COLO668 (cell line): Measurements from ENCODE around the gene NPHP1.
"Not testable (repeated sequence)": the region's sequence is repeated elsewhere in the genome, so short reads cannot be mapped to it uniquely, and the experiment has no call there.

Experiments
- DNase-seq: peaks from one replicate; lab custom pipeline; 2025; ENCODE audit not compliant: unreplicated experiment; lab: John Stamatoyannopoulos, UW

NPHP1 gene

DNA sequence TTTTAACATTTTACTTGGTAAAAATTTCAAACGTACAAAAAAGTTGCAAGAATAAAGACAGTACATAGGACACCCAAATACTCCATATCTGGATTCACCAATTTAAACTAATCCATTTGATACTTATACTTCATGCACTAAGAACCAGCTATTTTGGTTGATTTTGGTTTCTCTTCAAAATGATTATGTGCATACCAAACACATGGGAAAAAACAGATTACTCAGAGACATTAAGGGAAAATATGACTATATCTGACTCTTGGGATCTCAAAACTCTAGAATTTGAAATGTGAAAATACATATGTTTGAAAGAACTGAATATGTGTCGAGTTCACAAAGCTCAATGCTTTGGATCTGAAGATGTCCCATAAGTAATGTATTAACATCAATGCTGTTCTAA is 73.6 kb downstream of the NPHP1 start:
- no peak for DNase-seq

DNA sequence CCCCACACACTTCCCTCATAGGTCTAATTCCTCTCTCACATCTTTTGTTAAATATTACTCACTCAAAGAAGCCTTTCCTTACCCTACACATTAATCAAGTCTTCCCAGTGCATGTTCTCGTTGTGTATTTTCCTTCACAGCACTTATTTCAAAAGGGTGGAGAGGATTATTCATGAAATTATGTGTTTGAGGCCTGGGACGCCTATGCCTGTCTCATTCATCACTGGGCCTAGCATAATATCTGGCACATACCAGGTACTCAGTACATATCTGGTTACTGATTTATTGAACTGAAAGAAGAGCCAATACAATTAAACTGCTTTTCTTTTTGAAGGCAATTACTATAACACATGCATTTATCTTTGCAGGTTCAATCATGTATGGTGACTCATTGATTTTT is 74.1 kb downstream of the NPHP1 start:
- no peak for DNase-seq

DNA sequence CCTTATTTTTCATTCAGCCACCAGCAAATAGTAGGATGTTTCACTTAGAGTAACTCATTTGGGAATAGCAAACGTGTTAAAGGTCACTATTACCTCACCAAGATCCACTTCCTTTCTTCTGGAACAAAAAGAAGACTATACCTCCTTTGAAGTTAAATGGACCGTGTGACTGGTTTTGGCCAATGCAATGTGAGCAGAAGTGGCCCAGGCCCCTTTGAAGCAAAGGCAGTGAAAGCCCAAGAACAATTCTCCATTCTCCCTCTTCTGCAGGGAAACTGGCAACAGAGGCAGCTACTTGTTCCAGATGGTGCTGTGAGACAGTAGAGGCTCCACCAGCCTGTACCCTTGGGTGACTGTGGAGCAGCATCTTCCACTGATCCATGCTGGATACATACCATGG is 77.9 kb downstream of the NPHP1 start:
- DNase-seq = no peak

DNA sequence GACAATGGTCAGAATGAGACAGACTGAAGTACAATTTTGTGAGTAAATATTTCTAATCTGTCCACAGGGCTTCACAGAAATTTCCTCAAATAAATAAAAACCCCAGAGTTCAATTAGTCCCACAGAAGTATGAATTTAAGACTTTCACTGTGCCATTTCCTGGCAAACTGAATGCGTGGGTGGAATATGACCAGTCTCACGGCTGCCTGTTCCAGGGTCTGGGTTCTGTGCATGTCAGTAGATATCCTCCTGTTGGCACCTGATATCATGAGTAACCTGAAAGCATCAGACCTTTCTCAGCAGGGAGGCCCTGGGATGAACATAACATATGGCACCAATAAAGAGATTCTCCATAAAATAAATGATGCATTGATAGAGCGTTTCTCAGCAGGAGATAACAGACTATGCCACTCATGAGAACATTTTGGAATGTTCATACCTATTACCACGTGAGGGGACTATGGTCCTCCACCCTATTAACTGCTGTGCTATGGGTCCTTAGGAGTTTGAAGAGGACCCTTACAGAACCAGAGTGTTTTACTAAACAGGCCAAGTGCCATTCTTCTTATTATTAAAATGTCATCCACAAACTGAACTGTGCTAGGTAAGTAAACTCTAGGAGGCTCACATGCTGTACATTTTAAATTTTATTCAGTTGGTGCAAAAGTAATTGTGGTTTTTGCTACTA is 78.6 kb downstream of the NPHP1 start:
- DNase-seq = no peak

DNA sequence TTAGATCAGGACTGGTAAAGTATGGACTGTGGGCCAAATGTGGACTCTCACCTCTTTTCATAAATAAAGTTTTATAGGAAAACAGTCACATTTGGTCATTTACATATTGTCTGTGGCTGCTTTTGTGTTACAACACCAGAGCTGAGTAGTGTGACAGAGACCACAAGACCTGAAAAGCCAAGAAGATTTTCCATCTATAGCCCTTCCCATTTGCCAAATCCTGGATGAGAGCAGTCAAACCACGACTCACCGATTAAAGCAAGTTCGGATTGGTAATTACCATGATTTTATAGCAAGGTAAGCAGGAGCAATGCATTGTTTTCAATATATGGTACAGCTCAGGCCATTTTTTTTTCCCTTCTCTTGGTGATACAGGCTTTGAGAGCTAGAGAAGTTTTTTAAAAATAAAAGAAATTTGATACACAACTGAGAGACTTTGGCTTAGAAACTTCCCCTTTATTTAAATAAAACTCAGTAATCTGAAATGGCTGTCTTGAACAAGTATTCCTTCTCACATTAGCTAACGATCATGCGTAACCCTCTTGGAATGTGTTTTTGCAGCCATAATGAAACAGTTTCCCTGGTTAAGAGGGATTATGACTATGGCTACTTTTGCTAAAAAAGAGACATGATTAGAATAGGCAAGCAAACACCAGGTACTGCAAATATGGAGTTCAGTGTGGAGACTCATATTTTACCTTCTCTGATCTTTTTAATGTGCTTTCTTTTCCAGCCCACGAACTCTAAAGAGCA is 79.7 kb downstream of the NPHP1 start:
- no peak for DNase-seq

DNA sequence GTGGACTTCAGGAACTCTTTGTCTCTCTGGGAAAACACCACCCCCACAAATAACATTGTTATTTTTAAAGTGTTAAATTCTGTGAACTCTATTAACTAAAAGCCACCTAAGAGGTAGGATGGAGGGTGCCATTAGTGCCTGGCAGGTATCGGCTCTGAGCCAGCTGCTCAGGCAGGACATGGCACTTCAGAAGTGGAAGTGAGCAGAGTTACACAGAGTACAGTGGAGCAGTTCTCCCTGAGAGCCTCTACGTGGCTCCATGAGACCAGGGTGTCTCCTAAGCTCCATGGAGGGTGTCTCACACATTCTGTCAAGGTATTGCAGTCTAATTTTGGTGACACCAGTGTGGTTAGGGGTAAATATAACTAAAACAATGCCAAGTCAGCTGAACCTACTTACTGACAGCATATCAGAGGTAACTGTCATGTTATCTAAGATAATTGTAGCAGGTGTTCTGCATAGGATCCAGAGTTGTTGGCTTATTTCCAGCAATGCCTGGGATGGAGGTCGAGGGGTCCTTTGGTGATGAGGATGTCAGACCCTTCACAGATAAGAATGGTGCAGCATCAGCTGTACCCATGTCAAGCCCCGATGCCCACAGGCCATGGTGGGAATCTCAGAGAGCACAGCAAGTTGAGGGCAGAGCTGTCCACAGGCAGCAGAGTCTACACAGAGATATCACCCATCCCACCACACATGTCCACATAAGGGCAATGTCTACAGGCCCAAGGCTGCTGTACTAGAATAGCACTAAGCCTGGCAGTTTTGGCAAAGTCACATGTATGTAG is 80.6 kb downstream of the NPHP1 start:
- no peak for DNase-seq

DNA sequence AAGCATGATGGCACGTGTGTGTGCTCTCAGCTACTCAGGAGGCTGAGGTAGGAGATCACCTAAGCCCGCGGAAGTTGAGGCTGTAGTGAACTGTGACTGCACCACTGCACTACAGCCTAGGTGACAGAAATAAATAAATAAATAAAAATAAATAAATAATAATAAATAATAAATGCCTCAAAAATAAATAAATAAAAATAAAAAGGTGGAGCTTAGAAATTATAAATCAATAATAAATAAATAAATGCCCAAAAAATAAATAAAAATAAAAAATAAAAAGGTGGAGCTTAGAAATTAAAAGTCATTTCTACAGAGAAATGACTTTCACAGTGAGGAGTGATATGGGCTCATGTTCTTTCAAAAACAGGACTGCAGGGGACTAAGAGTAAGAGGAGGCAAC is 83.2 kb downstream of the NPHP1 start:
- no peak for DNase-seq

DNA sequence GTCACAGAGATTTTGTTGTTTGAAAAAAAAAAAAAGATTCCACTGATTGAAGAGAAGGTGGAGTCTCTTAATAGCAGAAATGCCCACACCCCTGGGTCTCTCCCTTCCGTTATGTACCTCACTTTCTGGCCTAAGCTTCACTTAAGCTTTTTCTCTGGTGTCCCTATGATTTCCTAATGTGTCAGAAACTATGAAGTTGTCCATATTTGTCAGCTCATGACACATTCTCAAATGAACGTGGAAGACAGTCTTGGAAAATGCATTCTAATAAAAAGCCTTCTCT is 83.8 kb downstream of the NPHP1 start:
- DNase-seq = no peak

DNA sequence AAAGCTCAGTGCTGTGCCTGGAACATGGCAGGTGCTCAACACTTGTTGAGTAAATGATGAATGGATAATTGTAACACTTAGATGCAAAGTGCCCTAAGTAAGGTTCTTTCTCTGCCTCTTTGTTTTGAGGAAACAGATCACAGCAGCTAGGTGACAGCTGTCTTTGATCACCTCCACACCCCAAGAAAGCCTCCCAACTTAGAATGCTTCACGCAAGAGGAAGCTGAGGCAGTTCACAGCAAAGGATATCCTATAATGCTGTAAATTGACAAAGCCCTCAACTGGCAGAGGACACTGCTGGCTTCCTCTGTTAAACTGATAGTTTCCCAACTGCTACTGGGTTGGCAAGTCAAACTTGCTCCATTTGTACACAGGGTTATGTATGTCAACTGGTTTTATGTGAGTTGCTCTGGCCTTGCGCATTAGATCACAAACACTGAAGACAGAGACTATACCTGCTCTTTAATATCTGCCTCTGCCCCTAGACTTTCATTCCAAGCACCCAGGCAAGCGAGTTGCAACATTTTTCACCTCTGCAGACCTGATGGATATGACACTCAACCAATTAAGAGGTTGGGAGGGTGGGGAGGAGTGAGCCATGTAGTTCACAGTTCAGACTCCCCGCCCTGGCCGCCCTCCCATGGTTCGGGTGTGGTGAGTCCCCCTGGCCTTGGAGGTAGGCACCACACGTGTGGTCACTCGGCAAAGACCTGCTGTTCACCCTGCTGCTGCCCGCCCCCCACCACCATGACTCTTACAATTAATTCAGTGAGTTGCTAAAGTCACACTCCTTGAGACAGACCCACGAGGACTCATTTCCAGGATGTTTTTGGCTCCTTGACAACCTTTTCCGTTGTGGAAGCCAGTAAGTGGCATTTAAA is 84.4 kb downstream of the NPHP1 start:
- DNase-seq = no peak

DNA sequence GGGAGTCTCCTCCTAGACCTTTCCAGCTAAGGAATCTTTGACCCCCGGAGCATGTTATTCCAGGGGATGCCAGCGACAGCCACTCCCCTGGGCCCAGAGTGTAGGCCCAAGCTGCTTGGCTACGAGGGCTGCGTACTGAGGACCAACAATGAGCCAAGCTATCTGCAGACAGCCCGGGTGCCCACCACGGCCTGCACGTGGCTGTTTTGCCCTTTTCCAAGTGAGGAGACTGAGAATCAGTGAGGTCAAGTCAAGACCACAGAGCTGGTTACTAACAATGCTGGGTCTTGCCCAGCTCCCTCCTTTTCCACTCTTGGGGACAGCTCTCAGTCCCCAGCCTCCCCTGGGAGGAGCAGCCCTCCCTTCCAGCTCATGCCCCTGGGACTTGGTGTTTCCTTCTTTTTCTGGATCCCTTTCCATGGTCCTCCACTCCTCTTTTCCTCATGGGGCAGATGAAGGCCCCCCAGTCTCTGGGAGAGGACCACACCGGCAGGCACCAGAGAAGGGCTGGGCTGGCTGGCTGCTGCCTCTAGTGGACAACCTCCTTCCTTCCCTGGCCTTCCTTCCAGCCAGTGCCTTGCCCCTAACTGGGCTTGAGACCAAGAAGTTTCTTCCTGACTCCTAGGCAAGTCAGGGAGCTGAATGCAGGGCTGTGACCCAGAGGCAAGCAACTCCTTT is 88.6 kb downstream of the NPHP1 start:
- DNase-seq = peak; percentile 23

DNA sequence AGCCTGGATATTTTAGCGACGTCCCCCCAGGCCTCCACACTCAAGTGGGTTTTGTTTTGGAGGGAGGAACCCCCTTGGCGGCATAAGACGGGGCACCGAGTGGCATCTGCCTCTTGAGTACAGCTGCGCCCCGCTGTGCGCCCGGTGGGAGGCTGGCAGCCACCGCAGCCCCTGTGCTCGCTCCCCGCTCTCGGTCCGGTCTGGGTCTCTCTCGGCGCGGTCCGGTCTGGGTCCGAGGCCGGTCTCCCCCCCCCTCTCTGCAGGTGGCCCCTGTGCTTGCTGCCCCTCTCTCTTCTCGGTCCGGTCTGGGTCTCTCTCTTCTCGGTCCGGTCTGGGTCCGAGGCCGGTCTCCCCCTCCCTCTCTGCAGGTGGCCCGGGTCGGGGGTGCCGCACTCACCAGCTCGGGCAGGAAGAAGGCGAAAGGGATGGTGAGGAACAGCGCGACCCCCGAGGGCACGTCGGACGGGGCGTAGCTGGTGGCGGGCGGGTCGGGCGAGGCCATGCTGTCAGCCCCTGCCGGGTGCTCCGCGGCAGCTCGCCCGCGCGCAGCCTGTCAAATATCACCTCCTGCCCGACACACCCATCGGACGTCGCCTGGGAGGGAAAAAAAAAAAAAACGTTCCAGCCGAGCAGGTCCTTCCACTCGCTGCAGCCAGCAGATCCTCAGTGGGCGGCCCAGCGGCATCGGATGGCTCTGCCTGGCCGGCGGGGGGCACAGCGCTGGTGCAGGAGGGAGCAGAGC is 89.4 kb downstream of the NPHP1 start, which contains the start of gene MALL:
TSS of gene MALL (minus strand) at position 532 of the 742 bp plus-strand sequence. CDS start at position 502, 30 bp downstream.
- DNase-seq = peak; percentile 70

DNA sequence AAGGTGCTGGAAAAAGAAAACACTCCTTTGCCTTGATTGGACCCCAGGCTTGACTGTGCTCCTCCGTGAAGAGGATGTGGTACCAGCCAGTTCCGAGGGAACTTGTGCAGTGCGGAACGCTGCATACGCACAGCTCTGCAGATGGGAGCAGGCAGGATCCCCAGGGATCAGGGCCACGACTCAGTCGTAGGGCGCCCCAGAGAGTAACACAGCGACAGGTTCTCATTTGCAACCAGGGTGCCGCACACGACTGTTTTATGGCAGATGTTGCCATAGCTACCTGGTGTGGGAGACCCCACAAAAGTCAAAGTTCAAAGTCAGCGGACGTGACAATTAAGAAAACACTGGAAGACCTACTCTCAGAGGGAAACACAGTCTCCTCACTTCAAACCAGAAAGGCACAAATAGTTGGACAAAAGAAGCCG is 90.0 kb downstream of the NPHP1 start:
- peak; percentile 73 for DNase-seq

DNA sequence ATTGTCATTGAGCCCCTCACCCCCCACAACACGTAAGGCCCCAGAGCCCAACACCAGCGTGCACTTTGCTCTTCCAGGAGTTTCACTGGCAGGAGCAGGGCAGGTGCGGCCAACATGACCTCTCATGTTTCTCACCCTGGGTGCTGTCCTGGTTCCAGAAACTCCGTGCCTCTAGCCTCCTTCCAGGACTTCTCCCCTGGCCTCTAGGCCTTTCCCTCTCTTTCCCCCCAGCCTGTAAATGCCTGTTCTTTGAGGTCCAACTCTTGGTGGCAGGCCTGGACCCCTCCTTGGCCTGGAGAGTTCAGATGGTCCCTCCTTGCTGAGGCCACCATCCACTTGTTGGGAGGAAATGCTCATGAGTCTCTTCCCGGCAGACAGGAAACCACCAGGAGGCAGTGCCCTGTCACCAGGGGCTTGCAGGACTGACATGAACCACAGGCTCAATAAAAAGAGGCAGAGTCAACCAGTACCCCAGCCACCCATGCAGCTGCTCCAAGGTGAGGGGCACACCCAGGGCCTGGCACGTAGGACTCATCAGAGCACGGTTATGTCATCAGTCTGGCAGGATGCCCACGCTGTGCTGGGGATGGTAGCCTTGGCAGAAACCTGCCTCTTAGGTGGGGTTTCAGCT is 90.7 kb downstream of the NPHP1 start:
- peak; percentile 94 for DNase-seq

DNA sequence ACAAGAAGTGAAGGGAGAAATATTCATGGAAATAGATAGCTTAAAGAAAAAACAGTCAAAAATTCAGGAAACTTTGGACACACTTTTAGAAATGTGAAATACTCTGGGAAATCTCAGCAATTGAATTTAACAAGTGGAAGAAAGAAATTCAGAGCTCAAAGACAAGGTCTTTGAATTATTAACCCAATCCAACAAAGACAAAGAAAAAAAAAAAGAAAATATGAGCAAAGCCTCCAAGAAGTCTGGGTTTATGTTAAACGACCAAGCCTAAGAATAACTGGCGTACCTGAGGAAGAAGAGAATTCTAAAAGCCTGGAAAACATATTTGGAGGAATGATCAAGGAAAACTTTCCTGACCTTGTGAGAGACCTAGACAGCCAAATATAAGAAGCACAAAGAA is 96.5 kb downstream of the NPHP1 start:
- not testable (repeated sequence) for DNase-seq

DNA sequence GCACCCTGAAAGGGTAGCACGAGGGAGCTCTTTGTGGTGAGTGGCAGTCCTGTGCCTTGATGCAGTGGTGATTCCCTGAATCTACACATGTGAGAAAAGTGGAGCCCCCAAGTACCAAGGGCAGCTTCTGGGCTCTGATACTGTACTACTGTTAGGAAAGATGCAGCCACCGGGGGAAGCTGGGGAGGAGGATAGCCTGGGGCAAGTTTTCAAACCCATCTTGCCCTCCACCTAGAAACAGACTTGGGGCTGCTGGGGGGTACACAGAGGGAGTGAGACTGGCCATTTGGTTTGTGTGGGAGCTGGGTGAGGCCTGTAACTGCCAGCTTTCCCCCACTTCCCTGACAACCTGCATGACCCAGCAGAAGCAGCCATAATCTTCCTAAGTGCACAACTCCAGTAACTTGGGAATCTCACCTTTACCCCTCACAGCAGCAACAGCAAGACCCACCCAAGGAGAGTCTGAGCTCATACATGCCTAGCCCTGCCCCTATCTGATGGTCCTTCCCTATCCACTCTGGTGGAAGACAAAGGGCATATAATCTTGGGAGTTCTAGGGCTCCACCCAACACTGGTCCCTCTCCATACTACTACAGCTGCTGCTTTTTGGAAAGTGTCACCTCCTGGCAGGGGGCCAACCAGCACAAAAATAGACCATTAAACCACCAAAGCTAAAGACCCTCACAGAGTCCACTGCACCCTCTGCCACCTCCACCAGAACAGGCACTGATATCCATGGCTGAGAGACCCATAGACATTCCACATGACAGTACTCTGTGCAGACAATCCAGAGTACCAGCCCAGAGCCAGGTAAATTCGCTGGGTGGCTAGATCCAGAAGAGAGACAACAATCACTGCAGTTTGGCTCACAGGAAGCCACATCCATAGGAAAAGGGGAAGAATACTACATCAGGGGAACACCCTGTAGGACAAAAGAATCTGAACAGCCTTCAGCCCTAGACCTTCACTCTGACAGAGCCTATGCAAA is 97.4 kb downstream of the NPHP1 start:
- no peak for DNase-seq

DNA sequence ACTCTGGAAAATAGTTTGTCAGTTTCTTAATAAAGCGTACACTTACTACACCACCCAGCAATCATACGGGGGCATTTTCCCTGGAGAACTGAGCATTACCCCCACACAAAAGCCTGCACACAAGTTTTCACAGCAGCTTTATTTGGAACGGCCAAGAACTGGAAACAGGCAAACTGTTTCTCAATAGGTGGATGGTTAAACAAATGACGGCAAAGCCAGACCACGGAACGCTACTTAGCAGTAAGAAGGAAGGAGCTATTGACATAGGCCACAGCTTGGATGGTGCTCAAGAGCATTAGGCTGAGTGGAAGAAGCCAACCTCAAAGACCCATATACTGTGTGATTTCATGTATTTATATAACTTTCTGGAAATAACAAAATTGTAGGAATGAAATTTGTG is 98.2 kb downstream of the NPHP1 start:
- DNase-seq = no peak

DNA sequence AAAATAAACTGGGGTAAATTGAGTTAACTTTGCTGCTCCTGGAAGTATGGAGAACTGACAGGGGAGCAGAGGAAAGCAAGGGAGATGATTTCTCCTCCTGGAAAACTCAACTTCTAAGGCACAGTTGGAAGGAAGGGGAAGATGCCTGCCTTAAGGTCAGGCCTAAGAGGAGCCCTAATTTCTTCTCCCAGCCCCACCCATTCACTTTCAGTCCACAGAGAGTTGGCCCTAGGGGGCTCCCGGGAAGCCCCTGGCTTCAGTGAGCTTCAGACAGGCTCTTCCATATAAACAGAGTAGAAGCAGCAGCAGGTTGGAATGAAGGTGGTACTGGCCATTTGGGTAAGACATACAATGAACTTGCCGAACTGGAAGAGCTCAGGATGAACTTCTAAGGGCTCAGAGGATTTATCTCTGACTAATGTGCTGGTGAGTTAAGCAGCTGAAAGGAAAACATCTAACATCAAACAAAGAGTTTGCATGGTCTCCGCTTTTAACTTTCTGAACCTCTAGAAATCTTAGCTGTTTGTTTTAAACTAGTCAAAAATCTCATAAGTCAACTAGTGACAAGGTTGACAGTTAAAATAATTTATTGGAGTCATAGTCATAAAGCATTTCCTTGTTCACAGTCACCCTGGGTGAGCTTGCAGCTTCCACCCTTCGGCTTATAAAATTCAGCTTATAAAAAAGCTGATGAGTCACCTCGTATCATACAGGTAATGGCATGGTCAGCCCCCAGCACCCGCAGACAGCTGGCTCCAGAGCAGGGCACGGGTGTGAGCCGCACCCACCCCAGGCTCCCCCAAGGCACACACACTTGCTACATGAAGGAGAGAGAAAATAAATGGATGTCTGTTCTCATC is 99.0 kb downstream of the NPHP1 start:
- peak; percentile 80 for DNase-seq
